DMS114 treated with DMSO at 0.1 percent for 48 hours (cell line): ENCODE results near the gene TNRC6B.

Experiments
- DNase-seq: peaks from one replicate; lab custom pipeline; 2025; ENCODE audit not compliant: unreplicated experiment; lab: John Stamatoyannopoulos, UW

Gene TNRC6B

DNA sequence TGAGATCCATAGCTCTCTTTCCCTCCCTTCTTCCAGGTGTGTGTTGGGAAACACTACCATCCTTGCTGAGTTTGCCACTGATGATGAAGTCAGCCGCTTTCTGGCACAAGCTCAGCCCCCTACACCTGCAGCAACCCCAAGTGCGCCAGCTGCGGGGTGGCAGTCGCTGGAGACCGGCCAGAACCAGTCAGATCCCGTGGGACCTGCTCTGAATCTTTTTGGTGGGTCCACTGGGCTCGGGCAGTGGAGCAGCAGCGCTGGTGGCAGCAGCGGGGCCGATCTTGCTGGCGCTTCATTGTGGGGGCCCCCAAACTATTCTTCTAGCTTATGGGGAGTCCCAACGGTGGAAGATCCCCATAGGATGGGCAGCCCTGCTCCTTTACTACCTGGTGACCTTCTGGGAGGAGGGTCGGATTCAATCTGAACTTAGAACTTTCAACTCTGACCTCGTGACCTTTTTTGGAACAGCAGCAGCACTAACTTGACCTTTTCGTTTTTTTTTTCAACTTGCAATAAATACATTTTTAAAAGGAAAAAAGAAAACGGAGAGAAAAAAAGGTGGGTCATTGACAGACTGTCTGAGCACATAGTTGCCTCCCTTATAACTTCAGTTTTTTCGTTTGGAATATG, 145.2 kb downstream of the TNRC6B start:
- DNase-seq, result no peak

DNA sequence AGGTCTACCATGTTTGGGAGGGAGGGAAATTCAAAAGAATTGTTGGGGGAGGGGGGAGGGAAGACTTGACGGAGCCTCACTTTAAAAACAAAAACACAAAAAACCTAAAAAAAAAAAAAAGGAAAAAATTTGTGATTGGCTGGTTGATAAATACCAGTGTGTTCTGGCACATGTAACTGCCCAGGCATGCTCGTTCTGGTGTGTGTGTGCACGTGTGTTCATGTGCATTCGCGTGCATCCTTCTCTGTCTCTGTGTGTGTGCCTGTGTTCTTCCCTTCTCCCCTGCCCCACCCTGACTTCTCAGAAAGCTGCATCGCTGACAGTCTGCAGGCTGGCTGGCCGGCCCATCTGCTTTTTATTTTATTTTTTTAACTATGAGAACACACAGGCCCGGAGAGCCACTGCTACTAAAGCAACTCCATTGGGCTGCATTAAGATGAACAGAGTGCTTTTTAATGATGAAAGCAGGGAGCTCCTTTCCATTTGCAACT, 146.0 kb downstream of the TNRC6B start:
- no peak for DNase-seq

DNA sequence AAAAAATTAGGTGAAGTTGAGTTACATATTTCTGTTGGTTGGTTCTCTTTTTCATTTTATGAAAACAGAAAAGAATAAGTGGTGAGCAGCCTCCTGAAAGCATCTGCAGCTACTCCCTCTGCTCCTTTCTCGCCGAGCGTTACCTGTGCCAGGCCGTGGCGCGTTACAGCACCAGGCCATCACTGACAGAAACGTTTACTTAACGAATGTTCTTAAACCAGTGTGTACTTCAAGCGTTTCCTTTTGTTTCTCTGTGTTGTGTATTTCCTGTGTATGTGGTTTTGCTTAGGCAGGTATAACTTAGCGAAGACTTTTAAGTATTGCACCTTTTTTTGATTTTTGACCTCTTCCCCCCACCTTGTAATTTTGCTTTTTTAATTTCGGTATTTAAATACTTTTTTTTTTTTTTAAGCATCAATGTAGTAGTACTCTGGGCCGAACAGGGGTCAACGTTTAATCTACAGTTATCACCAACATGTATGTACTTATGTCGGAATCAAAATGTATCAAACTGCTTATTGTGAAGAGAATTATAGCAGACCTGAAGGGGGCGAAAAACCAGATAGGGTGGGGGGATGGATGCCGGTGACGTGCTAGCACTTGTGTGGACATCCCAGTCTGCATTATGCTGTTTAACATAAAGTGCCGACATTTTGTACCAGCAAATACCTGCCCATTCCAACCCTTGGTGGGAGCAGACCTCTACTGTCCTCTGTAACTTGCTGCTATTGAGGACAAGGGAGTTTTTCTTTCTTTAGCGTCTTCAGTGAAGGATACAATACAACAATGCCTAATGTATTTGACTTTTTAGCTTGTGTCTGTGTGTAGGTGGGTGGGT, 147.0 kb downstream of the TNRC6B start:
- no peak for DNase-seq

DNA sequence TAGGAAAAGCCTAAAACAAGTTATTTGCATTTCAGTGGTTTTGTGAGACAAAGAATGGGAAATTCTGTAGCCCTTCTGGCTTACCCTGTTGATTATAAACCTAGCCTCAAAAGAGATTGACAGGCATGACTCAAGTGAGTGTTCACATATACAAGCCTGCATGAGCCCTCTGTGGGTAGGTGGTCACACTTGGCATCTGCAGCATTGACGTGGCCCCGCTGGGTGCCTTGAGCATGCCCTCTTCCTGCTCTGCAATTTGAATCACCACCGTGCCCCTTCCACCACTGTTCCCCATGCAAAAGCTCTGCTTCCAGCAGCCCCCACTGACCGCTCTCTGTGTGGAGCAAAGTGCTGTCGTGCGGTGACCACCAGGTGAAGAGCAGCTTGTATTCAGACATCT, 147.6 kb downstream of the TNRC6B start:
- no peak for DNase-seq

DNA sequence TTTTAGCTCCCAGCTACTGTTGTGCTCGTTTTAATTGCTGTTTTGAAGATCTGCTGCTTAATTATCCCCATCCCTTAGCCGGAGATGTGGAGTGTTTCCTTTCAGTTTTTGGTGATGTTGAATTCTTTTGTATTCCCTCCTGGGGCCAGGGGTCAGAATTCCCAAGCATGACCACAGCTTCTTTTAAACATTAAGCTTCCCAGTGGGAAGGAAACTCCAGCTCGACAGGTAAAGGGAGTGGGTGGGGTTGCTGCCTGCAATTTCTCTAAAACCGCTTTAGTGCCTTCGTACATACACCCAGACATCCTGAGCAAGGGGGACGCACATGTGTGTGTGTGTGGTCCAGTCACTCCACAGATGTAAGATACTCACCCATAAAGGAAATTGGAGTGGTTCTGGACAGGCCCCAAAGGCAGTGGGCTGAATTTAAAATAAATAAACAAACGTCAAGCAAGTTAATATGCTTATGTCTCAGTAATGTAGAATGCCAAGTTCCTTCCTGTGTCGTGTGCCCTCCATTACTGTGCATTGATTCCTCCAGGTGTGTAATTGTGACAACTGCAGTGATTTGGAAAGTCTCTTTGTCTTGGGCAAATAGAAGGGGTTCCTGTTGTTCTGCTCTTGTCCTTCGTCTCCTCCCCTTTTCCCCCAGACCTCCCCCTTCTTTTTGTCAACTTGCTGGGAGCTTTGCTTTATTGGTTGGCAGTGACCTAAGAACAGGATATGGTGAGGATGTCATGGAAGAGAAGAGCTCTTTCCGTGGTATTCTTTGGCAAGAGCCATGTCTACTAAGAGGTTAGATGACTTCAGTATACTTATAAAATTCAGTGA, 149.4 kb downstream of the TNRC6B start:
- DNase-seq, result no peak

DNA sequence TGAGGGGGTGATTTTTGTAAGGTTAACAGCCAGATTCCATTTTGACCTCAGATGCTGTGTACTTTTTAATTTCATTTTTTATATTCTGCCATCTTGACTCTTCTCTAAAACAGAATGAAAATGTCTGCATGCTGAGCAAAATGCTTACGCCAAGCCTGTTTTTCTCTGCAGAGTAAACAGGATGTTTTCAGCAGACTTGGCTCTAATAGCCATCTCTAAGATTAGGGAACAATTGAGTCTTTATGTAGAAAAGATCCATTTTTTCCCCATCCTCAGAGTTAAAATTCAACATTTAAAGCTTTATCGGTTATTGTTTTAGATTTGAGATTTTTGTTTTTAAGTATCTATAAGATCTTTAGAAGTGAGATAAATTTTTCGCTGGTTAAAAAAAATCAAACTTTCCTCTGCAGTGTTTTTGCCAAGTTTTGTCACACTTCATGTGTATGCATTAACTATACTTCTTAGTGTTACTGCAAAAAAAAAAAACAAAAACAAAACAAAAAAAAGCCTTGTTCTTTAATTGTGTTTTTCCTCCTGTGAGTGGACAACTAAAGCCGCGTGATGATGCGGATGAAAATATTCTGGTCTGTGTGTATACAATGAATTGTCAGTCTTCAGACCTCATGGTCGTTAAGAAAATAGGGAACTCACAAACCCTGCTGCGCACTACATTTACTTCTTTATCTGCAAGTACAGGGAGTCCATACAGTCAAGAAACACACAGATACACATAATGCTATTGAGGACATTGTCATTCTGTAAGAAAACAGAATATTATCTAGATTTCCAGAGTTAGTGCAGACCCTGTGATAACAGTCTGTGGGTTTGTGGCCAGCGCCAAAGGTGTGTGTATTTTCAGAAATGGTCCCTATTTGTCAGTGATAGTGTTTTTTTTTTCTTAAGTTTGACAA, 151.1 kb downstream of the TNRC6B start:
- no peak for DNase-seq

DNA sequence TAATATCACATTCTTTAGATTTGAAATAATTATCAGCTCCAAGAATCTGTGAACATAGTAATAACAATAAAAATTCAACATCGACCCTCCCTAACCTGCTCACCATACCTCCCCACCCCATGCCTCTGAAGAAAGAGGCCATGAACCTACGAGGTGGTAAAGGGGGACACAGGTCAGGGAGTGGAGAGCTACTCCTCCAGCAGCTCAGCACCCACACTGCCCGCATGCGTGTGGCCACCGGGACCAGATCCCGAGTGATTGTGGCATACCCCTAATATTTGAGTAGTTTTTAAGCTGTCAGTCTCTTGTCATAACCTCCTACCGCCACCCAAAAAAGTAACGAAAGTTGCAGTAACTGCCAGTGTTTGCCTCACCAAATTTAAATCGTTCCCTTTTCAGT, 151.7 kb downstream of the TNRC6B start:
- DNase-seq, result no peak

DNA sequence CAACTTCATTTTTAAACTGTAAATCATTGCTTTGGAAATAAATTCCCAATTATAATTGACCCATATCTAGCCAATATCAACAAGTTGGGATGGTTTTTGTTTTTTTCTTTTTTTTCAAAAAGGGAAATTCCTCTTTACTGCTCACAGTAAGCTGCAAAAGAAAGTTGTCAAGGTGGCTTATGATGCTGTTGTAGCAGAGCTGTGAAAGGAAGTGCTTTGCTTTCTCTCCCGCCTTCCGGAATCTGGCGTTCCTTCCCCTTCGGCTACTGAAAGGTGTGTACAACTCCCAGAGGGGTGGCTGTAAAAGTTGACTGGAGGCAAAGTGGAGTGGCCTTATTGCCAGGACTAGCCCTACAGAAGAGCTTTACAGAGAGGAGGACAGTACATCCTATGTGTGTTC, 152.4 kb downstream of the TNRC6B start:
- DNase-seq, result no peak

DNA sequence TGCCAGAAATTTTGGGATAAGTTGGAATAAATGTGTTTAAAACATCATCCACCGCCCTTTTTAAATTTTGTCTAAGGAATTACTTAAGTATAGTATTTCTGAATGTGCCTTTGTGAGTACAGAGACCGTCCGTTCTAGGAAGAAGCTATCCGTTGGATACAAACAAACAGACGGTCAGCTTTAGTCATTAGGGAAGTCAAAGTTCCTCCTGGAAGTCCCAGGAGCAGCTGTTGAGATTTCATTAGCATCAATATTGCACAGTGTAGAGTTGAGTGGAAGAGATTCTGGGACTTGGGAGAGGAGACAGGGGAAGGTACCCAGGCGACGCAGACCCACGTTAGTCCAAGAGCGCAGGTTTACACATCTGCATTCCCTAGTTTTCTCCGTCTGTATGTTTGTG, 152.9 kb downstream of the TNRC6B start:
- no peak for DNase-seq

DNA sequence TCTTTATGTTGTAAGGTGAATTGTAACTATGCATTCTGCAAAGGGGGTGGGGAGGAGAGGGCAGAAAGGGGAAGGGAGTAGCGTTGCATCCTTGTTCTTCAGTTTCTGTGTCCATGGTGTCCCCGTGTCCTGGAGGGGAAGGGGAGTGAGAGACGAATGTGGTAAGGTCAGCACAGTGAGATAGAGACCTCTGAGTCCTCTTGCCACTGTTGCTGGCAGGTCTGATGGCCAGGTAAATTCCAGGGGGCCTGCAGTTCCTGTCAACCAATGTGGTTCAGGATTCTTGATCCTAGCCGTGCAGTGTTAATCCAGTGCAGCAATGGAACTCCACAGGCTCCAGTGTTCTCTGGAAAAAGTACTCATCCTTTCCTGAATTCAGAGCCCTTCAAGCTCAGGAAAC, 154.0 kb downstream of the TNRC6B start:
- no peak for DNase-seq

DNA sequence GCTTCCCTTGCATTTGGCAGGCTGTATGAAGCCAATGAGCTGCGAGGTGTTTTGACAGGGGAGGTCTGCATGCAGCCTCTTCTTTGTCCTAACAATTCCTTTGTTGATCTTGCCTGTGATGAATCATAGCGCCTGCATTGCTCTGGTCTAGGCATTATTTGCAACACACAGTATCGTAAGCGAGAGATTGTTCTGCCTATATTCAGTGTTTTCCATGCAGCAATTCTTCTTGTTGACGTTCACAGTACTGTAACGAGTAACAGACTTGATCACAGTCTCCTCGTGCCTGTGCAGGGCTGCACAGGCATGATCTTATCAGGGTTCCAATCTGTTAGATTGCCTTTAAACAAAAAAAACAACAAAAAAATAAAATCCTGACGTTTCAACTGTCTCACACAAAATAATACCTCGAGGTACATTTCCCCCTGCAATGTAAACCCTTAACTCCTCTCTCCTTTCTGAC, 154.6 kb downstream of the TNRC6B start:
- DNase-seq, result no peak

DNA sequence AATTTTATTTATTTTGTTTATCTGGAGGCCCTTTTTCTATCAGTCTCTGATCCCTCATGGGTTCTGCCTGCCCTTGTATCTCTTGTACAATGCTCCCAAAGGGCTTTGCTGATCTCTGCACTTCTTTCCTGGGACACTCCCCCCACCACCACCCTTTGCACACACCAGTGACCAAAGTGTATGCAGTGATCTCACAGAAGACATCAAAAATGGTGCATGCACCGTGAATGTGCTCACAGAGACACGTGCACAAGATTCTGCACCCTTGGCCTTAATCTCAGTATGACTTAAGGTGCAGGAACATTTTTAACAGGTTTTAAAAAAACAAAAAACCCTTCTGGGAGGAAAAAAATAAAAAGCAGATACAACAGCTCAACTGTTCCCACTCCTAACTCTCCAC, 156.3 kb downstream of the TNRC6B start:
- no peak for DNase-seq

DNA sequence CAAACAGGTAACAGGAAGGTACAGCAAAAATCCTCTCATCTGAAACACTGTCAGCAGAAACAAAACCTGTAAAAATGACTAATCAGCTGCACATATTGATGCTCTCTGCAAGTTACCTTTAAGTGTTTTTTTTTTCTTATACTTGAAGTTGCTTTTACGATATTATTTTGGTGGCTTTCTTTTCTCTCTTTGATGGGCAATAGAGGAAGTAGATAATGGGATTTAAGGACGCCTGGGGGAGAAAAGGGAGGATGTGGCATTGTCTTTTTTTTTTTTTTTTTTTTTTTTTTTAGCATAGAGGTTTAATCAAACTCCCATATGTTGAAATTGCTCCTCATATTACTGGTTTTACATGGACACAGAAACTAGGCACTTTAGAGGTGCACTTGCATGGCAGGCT, 157.2 kb downstream of the TNRC6B start:
- no peak for DNase-seq

DNA sequence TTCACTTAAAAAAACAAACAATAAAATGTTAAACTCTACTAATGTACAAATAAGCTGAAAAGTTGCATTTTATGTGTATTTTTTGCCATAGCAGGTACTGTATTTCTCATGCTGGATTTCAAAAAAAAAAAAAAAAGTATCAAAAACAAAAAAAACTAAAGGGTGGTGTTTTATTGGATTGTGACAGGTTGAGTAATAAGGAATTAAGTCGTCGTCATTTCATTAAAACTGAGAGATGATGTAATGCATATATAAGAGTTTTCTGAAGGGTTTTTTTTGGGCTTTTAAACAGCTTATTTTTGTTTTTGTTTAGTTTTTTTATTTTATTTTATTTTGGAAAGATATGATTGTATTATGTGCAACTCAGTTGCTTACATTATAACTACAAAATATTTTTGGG, 157.6 kb downstream of the TNRC6B start:
- no peak for DNase-seq

DNA sequence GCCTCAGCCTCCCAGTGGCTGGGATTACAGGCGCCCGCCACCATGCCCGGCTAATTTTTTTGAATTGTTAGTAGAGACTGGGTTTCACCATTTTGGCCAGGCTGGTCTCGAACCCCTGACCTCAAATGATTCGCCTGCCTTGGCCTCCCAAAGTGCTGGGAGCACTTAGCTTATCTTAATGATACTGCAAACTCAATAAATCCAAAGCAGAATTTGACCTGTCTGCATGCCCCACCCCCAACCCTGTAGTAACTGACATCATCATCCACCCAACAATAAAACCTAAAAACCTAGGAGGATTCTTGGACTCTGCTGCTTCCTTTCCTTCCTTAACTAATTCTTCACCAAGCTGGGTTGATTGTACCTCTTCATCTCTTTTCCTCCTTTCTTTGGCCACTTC, 162.3 kb downstream of the TNRC6B start:
- DNase-seq, result no peak

DNA sequence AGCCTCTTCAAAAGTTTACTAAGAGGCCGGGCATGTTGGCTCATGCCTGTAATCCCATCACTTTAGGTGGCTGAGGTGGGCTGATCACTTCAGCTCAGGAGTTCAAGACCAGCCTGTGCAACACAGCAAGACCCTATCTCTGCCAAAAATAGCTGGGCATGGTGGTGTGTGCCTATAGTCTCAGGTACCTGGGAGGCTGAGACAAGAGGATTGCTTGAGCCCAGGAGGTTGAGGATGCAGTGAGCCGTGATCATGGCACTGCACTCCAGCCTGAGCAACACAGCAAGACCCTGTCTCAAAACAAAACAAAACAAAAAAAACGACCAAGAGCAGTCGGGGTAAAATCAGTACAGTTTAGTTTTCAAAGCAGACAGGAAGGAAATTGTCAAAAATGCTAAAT, 163.9 kb downstream of the TNRC6B start:
- DNase-seq, result no peak

DNA sequence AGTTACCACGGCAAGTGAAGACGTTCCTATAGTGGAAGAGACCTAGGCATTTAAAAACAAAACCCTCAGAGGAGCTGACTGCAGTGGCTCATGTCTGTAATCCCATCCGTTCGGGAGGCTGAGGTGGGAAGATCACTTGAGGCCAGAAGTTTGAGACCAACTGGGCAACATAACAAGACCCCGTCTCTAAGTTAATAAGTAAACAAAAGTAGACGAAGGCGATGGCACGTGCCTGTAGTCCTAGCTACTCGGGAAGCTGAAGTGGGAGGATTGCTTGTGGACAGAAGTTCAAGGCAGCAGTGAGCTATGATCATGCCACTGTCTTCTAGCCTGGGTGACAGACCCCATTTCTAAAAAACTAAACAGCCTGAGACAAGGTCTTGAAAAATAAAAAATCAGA, 164.8 kb downstream of the TNRC6B start:
- no peak for DNase-seq

DNA sequence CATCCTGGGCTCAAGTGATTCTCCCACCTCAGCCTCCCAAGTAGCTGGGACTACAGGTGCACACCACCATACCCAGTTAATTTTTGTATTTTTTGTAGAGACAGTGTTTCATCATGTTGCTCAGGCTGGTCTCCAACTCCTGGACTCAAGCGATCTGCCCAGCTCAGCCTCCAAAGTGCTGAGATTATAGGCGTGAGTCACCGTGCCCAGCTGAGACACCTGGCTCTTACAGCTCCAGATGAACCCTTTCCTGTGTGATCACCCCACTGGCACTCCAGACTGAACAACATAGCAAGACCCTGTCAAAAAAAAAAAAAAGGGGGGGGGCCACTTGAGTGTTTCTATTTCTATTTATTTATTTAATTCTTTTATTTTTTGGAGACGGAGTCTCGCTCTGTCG, 167.5 kb downstream of the TNRC6B start:
- DNase-seq, result no peak

DNA sequence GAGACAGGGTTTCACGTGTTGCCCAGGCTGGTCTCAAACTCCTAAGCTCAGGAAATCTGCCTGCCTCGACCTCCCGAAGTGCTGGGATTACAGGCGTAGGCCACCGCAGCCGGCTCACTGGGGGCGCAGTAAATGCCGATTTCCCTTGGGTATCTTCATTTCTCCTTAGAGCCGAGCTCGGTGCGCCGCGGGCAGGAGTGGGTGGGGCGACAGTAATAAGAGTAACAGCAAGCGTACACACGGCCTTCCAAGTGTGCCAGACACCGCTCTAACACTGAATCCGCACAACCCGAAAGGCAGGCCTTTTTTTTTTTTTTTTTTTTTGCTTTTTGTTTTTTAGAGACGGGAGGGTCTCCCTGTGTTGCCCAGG, 168.1 kb downstream of the TNRC6B start:
- DNase-seq, result peak; percentile 42
